ENCODE results near the gene MYBPH.

MYBPH gene

GRCh38 chr1:203124546-203125317, 50.9 kb downstream of the MYBPH start:
- TF ChIP-seq CTCF (IDR thresholded peaks at IDR 0.05; ENCODE audit: low read depth, low read length, missing control alignments) = no peak
- no peak for DNase-seq (ENCODE audit: extremely low read depth, low read depth)
- H3K4me3 ChIP-seq (replicated peaks; ENCODE audit: low read depth, low read length) = no peak overlapping the region

GRCh38 chr1:203124011-203124410, 51.6 kb downstream of the MYBPH start:
- no peak for TF ChIP-seq CTCF (IDR thresholded peaks at IDR 0.05; ENCODE audit: low read depth, low read length, missing control alignments)
- H3K4me3 ChIP-seq (replicated peaks; ENCODE audit: low read depth, low read length) = no peak overlapping the region
- no peak for DNase-seq (ENCODE audit: extremely low read depth, low read depth)

GRCh38 chr1:203122159-203122558, 53.5 kb downstream of the MYBPH start:
- no peak for TF ChIP-seq CTCF (IDR thresholded peaks at IDR 0.05; ENCODE audit: low read depth, low read length, missing control alignments)
- DNase-seq (ENCODE audit: extremely low read depth, low read depth) = no peak
- H3K4me3 ChIP-seq (replicated peaks; ENCODE audit: low read depth, low read length) = no peak overlapping the region

GRCh38 chr1:203121186-203122015, 54.2 kb downstream of the MYBPH start:
- no peak for TF ChIP-seq CTCF (IDR thresholded peaks at IDR 0.05; ENCODE audit: low read depth, low read length, missing control alignments)
- DNase-seq (ENCODE audit: extremely low read depth, low read depth) = no peak
- no peak overlapping the region for H3K4me3 ChIP-seq (replicated peaks; ENCODE audit: low read depth, low read length)

- no peak for TF ChIP-seq CTCF (IDR thresholded peaks at IDR 0.05; ENCODE audit: low read depth, low read length, missing control alignments)
- DNase-seq (ENCODE audit: extremely low read depth, low read depth) = no peak
- H3K4me3 ChIP-seq (replicated peaks; ENCODE audit: low read depth, low read length) = no peak overlapping the region
Measured at GRCh38 chr1:203120325-203121153, 55.1 kb downstream of the MYBPH start.
